Urinary bladder (tissue), 4 donors: Measurements from ENCODE around the gene NSRP1. TPM values are rescaled to one million over a fixed set of nuclear protein-coding genes. Genes with fewer than 3 reads are reported as not detected.
A peak's percentile ranks its signal among the peaks of the same experiment; 100 is the strongest.
"Not testable (repeated sequence)": the region's sequence is repeated elsewhere in the genome, so short reads cannot be mapped to it uniquely, and the experiment has no call there.

ENCODE experiments used
- DNase-seq: peaks from one replicate; pipeline ENCODE4 v3.0.0-alpha.2; 2015; ENCODE audit errors: extremely low spot score
- H3K27ac ChIP-seq: one replicate; pipeline ENCODE4 v1.5.1; 2013; ENCODE audit warnings: low read depth, mild to moderate bottlenecking, moderate library complexity
- H3K36me3 ChIP-seq: one replicate; pipeline ENCODE4 v1.6.1; 2013; ENCODE audit warnings: mild to moderate bottlenecking, moderate library complexity; ENCODE audit not compliant: insufficient read depth
- H3K4me1 ChIP-seq: one replicate; pipeline ENCODE4 v1.6.1; 2013; ENCODE audit warnings: mild to moderate bottlenecking, moderate library complexity; ENCODE audit not compliant: insufficient read depth
- H3K4me3 ChIP-seq: one replicate; pipeline ENCODE4 v1.5.1; 2013; ENCODE audit warnings: low read depth, low read length
- WGBS: extraction: QIAGEN DNeasy Blood & Tissue Kit; methylation state at CpG from one replicate; pipeline ENCODE4 v1.1.7; 2013; 5-methylcytosine and 5-hydroxymethylcytosine counted together
- polyA plus RNA-seq: library from polyadenylated mRNA; stranded (reverse); fragments of 200-250 nt; gene quantifications from one replicate; pipeline ENCODE4 v1.2.3, GENCODE V29; 2013
- total RNA-seq: library from RNA; depleted of rRNA; stranded (reverse); fragments of >200 nt; gene quantifications from one replicate; pipeline ENCODE4 v1.2.3, GENCODE V29; 2014
- donor health status: healthy with polysubstance abuse.
- donor health status: healthy.

NSRP1 gene
- total and polyA plus RNA-seq, 2 donors, result 29.5 to 30.9 TPM

DNA sequence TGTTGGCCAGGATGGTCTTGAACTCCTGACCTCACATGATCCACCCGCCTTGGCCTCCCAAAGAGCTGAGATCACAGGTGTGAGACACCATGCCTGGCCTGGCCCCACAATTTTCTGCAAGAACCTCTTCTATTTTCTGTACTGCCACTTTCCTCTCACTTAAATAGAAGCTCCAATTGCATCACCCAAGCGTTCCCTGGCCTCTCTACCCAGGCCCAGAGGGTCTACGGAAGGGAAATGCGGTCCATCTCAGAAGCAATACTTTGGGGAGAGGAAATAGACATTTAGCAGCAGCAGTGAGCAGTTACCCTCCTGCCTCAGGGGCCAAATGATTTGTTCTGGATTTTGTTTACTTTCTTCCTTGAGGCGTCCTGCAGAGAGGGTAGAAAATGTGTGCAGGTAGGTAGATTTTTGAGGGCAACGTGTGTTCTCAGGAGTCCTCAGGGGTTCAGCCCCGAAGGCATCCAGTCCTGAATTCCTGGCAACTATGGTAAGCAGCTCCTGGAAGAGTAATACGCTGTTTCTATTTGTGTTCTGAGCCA, 107.9 kb downstream of the NSRP1 start:
- 75% methylated on average over 8 of the region's 8 CpGs for WGBS
- Histone ChIP-seq H3K4me3 (no peak overlapping the region), H3K36me3 (no peaks in the 10 kb centered on the region), H3K4me1 (no peaks in the 10 kb centered on the region), H3K27ac (no peak overlapping the region)
- DNase-seq, result no peak

- no peak for DNase-seq
- H3K4me3 ChIP-seq, result no peak overlapping the region
- H3K27ac ChIP-seq, result no peak overlapping the region
- H3K4me1 ChIP-seq, result no peaks in the 10 kb centered on the region
- H3K36me3 ChIP-seq, result no peaks in the 10 kb centered on the region
- WGBS, result 81% methylated on average over 3 of the region's 3 CpGs
These were observed 108.5 kb downstream of the NSRP1 start for GRCh38 chr17:30225112-30225511.

DNA sequence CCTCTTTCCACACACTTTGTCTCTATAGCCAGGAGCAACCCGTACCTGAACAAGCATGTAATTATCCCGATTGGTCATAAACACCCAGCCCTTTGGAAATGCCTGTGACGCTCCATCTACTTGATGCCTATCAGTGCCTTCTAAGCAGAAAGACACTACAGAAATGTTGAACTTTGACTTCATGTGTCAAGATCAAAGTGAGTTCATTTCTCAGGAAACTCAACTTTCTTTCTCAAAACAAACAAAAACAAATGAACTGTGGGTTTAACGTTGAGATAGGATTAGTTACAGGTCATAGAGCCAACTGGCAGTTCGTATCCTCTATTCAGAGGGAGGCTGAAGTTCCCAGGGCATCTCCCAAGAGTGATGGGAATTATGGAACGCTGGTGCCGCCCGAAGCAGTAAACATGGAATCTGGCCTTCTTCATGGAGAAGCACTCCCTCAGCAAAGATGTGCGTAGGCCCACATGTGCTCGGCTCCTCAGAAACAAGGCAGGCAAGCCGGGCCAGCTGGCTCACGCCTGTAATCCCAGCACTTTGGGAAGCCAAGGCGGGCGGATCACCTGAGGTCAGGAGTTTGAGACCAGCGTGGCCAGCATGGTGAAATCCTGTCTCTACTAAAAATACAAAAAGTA, 109.4 kb downstream of the NSRP1 start:
- no peaks in the 10 kb centered on the region for H3K4me1 ChIP-seq
- no peak overlapping the region for H3K27ac ChIP-seq
- no peak overlapping the region for H3K4me3 ChIP-seq
- 71% methylated on average over 15 of the region's 15 CpGs for WGBS
- H3K36me3 ChIP-seq, result no peaks in the 10 kb centered on the region
- no peak for DNase-seq

- H3K27ac ChIP-seq, result no peak overlapping the region
- no peak for DNase-seq
- H3K36me3 ChIP-seq, result no peaks in the 10 kb centered on the region
- no peak overlapping the region for H3K4me3 ChIP-seq
- WGBS, result 84% methylated on average over 10 of the region's 10 CpGs
- H3K4me1 ChIP-seq, result no peaks in the 10 kb centered on the region
These were observed 110.3 kb downstream of the NSRP1 start for GRCh38 chr17:30226878-30227277.

GRCh38 chr17:30228011-30228410, 111.4 kb downstream of the NSRP1 start:
- WGBS, result 77% methylated on average over 3 of the region's 3 CpGs
- Histone ChIP-seq H3K36me3 (no peaks in the 10 kb centered on the region), H3K27ac (no peak overlapping the region), H3K4me1 (no peaks in the 10 kb centered on the region), H3K4me3 (no peak overlapping the region)
- DNase-seq, result no peak

DNA sequence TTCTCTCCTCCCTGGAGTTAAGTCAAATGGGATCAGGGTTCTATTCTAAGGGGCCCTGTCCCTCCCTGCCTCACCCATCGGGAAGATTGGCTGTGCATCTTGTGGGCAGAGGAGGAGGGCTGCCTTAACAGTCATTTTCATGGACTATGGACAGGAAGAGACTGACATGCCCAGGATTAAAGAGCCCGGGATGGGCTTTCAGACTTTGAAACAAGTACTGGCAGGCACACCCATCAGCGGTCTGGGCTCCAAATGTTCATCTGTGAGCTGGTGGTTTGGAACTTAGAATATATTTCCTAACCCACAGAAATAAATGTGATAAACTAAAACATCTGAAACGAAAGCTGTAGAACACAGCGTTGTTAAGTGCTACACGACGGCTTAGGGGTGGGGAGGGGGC, 112.4 kb downstream of the NSRP1 start:
- Histone ChIP-seq H3K36me3 (no peaks in the 10 kb centered on the region), H3K4me3 (no peak overlapping the region), H3K4me1 (no peaks in the 10 kb centered on the region), H3K27ac (no peak overlapping the region)
- 62% methylated on average over 7 of the region's 7 CpGs for WGBS
- DNase-seq, result no peak

DNA sequence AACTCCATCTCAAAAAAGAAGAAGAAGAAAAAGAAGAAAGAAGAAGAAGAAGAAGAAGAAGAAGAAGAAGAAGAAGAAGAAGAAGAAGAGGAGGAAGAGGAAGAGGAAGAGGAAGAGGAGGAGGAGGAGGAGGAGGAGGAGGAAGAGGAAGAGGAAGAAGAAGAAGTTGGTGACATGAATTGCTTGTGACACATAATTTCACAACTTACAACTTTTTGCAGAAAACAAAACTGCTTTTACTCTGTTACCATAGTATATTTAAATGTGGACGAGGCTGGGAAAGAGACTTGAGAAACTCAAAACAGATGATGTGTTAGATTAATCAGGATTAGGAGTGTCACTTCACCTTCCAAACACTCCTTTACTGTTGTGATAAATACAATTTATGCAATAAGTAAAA, 113.4 kb downstream of the NSRP1 start:
- H3K36me3 ChIP-seq, H3K27ac ChIP-seq, H3K4me3 ChIP-seq, DNase-seq, H3K4me1 ChIP-seq: not testable (repeated sequence)
- WGBS, result 37% methylated on average over 1 of the region's 1 CpG

DNA sequence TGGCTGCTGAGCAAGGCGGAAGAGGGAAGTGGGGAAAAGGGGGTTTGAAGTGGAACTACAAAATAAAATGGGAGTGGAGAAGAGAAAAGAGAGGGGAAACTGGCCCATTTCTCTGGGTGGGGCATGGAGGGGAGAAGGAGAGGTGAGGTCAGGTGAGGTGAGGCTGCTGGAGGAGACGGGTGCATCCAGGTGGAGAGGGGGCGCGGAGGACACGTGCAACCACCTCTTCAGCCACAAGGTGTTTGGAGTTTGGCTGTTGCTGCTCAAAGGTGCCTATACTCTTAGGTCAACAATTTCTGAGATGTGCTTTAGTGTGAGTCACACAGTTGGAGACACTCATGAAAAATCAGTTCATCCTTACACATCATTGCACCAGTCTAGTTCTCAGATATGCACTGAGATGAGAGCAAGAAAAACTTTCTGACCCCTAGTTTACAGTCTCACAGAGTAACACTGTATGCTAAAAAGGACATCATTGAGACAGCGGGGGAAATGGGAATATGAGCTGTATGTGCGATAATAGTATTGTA, 114.0 kb downstream of the NSRP1 start:
- H3K4me1 ChIP-seq, result no peaks in the 10 kb centered on the region
- 82% methylated on average over 7 of the region's 7 CpGs for WGBS

GRCh38 chr17:30232015-30232823, 115.6 kb downstream of the NSRP1 start:
- Histone ChIP-seq H3K36me3 (no peaks in the 10 kb centered on the region), H3K27ac (no peak overlapping the region), H3K4me3 (no peak overlapping the region), H3K4me1 (no peaks in the 10 kb centered on the region)
- no peak for DNase-seq
- 69% methylated on average over 10 of the region's 10 CpGs for WGBS

More for the DNA sequence above, 114.0 kb downstream of the NSRP1 start:
- DNase-seq, result no peak
- Histone ChIP-seq H3K4me3 (no peak overlapping the region), H3K36me3 (no peaks in the 10 kb centered on the region), H3K27ac (no peak overlapping the region)

DNA sequence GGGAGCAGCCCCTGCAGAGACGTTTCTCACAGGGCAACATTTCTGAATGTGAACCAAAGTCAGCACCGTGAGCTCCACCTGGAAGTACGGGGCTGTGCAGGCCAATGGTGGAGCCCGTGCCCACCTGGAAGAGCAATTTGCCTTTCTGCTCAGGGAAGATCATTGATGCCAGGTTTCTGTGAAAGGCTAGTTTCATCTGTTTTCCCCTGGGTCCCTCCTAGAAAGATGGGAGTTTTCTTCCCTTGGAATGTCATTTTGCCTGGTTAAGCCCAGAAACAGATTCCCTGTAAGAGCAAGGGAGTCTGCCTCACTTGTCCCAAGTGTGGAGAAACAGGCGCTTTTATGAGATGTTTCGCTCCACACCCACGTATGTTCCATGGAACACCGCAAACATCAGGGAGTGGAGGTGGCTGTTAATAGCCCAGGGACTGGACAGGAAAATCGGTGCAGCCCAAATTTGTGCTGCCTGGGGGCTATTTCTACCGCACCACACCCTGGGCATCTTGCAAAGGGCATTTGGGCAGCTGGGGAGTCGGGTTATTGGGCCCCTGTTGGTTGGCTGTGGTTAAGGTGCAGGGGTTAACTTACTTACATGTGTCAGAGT, 116.3 kb downstream of the NSRP1 start:
- Histone ChIP-seq H3K27ac (no peak overlapping the region), H3K4me1 (no peaks in the 10 kb centered on the region), H3K4me3 (no peak overlapping the region), H3K36me3 (no peaks in the 10 kb centered on the region)
- WGBS, result 66% methylated on average over 11 of the region's 11 CpGs
- no peak for DNase-seq

DNA sequence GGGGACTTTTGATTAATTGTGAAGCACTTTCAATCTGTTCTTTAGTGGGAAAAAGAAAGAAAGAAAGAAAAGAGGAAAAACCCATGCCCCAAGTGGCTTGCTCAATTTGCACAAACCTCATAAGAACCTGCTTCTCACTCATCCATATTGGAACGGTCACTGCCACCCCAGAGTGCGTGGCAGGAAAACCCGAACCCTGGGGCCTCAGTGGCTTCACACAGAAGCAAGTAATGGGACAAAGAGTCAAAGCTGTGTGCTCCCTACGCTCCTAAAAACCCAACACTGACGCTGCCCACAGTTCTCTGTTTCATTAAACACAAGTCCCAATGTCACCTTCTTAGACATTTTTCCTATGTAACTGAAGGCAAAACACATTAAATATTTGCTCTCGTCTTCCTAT, 117.7 kb downstream of the NSRP1 start:
- Histone ChIP-seq H3K4me1 (no peaks in the 10 kb centered on the region), H3K4me3 (no peak overlapping the region), H3K36me3 (no peaks in the 10 kb centered on the region), H3K27ac (no peak overlapping the region)
- 84% methylated on average over 6 of the region's 6 CpGs for WGBS
- DNase-seq, result no peak

DNA sequence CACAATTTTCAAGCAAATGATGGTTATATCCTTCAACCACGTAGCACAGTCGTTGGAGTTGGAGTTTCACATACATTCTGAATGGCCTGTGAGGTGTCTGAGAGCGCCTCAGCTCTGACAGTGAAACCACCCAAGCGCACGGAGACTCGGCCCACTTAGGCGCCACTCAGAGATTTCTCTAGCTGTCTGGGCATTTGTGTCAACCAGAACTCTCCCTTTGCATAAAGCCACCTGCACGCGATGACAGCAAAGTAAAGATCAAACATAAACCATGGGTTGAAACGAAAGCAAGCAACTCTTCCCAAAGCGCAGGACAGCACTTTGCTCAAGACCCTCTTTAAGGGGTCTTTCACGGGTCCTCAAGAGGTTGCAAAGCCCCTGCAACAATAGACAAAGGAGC, 118.3 kb downstream of the NSRP1 start:
- whole genome bisulfite sequencing, result 17% methylated on average over 12 of the region's 12 CpGs
- Histone ChIP-seq H3K4me1 (no peaks in the 10 kb centered on the region), H3K36me3 (no peaks in the 10 kb centered on the region), H3K27ac (no peak overlapping the region), H3K4me3 (peak overlapping the region; percentile 30)
- no peak for DNase-seq

- DNase-seq, result no peak
- WGBS, result 2% methylated on average over 81 of the region's 82 CpGs
- no peak within 1 kb of the TSS for H3K27ac ChIP-seq
These were observed 119.0 kb downstream of the NSRP1 start, which contains the start of gene SLC6A4 for GRCh38 chr17:30235386-30236296. TSS of gene SLC6A4 (minus strand) at chr17:30235697. CDS start at chr17:30221958, 13,739 bp downstream.

More at GRCh38 chr17:30235386-30236296, 119.0 kb downstream of the NSRP1 start, which contains the start of gene SLC6A4:
- no peaks in the 10 kb centered on the region for H3K4me1 ChIP-seq
- H3K36me3 ChIP-seq, result no peaks in the 10 kb centered on the region
- H3K4me3 ChIP-seq, result peak within 1 kb of the TSS; percentile 30
